Measurements from ENCODE around the gene ACP4. TPM values are rescaled to one million over a fixed set of nuclear protein-coding genes. Genes with fewer than 3 reads are reported as not detected.
A peak's percentile ranks its signal among the peaks of the same experiment; 100 is the strongest.
"Not testable (repeated sequence)": the region's sequence is repeated elsewhere in the genome, so short reads cannot be mapped to it uniquely, and the experiment has no call there.

The ACP4 gene
- total RNA-seq, 2 experiments from 2014 or later: not detected

DNA sequence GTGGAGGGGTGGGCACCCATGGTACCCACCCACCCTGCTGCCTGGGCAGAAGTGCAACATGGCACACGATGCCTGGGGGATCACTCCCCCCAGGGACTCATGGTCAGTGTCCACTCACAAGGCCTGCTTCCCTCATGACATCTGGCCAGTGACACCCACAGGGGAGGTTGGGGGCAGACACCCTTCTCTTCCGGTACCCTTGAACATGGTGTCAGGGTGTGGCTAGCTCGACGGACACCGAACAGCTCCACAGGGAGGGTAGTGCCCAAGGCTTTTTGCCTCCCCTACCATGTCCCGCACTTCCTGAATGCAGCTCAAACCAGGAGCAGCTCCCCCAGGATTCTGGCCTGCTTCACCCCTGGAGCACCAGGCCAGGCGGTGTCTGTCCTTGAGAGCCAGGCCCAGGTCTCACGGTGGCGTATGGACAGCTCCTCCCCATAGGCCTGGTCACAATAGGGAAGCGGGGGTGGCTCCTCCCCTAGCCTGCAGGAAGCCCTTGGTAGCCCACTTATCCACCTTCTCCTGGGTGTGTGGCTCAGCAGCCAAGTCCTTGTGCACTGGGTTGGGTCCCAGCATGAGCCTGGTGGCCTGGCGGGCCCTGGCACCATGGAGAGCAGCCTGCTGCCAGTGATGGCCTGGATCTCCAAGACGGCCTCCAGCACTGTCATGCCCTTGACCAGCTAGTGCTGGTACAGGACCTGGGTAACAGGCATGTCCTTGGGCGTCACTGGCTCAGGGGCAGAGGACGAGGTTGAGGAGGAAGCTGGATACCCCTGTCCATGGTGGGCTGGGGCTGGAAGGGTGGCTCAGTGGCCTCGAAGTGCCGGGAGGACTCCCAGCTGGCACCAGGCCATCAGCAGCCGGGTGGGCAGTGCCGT is 7.8 kb downstream of the ACP4 start:
- H3K27ac Mint-ChIP-seq: no peak overlapping the region

DNA sequence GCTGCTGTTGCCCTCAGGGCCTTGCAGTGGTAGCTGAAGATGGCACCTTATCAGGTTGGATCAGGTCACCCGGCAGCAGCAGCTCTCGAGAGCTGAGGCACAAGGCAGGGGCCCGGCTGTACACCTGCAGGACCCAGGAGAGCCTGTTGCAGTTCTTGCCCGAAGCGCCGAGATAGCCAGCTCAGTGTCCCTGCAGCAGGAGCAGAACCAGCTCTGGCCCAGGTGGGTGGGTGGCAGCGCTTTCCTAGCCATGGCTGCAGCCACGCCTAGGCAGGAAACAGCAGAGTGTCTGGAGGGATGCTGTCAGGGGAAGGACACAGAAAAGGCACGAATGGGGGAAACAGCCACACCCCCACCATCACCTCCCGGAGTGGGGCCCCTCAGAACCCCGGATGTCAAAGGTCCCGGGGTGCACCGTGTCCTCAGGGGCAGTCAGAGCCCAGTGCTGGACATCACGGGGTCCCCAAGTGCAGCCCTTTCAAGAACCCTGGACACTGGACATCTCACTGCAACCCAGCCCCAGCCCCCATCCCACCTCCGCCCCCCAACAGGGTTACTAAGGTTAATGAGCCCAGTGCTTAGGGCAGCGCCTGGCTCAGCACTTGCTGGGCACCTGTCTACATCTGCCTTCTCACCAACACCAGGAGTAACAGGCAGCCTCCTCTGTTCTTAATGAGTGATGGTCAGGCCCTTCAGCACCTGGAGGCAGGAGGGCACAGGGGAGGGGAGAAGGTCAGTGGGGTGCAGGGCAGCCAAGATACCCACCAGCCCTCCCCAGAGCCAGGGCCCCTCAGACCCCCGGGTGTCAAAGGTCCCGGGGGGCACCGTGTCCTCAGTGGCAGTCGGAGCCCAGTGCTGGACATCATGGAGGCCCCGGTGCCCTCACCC is 8.7 kb downstream of the ACP4 start:
- peaks cover 33% of the 10 kb centered on the region for H3K4me1 Mint-ChIP-seq
- no peaks in the 10 kb centered on the region for H3K27me3 Mint-ChIP-seq
- intact Hi-C loops (cut with DNase I, micrococcal nuclease): loop anchor here in 1 of 2 experiments (10.0 kb wide), 1 partner anchor 434 kb away; the partner anchor contains the start of gene NAPSA
- H3K36me3 Mint-ChIP-seq (ENCODE audit: low read depth): peaks cover 61% of the 10 kb centered on the region
- ChIA-PET POLR2A (interaction anchor here (0.6 kb wide), 1 partner anchor 96 kb away, joined by 5 read pairs; no protein-coding TSS in a partner anchor), CTCF (interaction anchor here (0.8 kb wide), 1 partner anchor 103 kb away, joined by 3 read pairs; no protein-coding TSS in a partner anchor)
- H3K4me3 Mint-ChIP-seq: no peak overlapping the region
- no peaks in the 10 kb centered on the region for H3K9me3 Mint-ChIP-seq (ENCODE audit: low read depth)
- ATAC-seq (no peak), DNase-seq (no peak)
- no peak overlapping the region for H3K27ac Mint-ChIP-seq

More for the DNA sequence above, 7.8 kb downstream of the ACP4 start:
- Mint-ChIP-seq H3K4me1 (peaks cover 27% of the 10 kb centered on the region), H3K9me3 (ENCODE audit: low read depth) (no peaks in the 10 kb centered on the region), H3K4me3 (no peak overlapping the region), H3K36me3 (ENCODE audit: low read depth) (peaks cover 52% of the 10 kb centered on the region), H3K27me3 (no peaks in the 10 kb centered on the region)
- ChIA-PET CTCF (interaction anchor here (0.6 to 0.9 kb wide), 3 partner anchors 37 to 481 kb away, joined by 3 to 4 read pairs (median 3); no protein-coding TSS in a partner anchor), POLR2A (interaction anchor here (0.6 to 1.1 kb wide), 2 partner anchors 73 to 95 kb away, joined by 3 to 5 read pairs; no protein-coding TSS in a partner anchor)
- no peak for DNase-seq
- intact Hi-C loops (cut with DNase I, micrococcal nuclease): loop anchor here in 1 of 2 experiments (10.0 kb wide), 1 partner anchor 433 kb away; the partner anchor contains the start of gene NAPSA
- no peak for ATAC-seq

DNA sequence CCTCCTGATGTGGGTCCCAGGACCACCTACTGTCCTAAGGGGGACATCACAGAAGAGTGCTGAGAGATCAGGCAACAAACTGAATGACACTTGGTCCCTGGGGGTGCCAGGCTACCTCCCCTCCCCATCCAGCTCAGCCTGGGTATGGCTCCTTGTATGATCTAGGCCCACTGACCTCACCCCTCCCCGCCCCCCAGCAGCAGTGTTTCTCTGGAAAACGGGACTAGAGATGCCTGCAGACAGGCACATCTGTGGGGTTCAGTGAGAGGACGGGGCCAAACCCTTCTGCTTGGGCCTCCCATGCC is 9.3 kb downstream of the ACP4 start:
- no peak overlapping the region for H3K4me3 Mint-ChIP-seq
- peaks cover 32% of the 10 kb centered on the region for H3K4me1 Mint-ChIP-seq
- no peak overlapping the region for H3K27ac Mint-ChIP-seq
- H3K36me3 Mint-ChIP-seq (ENCODE audit: low read depth): peaks cover 65% of the 10 kb centered on the region
- H3K9me3 Mint-ChIP-seq (ENCODE audit: low read depth): no peaks in the 10 kb centered on the region
- intact Hi-C loops (cut with DNase I, micrococcal nuclease): loop anchor here in 1 of 2 experiments (10.0 kb wide), 1 partner anchor 435 kb away; the partner anchor contains the start of gene NAPSA
- POLR2A ChIA-PET: no interaction called here
- CTCF ChIA-PET: no interaction called here
- ATAC-seq (no peak), DNase-seq (no peak)
- no peaks in the 10 kb centered on the region for H3K27me3 Mint-ChIP-seq

DNA sequence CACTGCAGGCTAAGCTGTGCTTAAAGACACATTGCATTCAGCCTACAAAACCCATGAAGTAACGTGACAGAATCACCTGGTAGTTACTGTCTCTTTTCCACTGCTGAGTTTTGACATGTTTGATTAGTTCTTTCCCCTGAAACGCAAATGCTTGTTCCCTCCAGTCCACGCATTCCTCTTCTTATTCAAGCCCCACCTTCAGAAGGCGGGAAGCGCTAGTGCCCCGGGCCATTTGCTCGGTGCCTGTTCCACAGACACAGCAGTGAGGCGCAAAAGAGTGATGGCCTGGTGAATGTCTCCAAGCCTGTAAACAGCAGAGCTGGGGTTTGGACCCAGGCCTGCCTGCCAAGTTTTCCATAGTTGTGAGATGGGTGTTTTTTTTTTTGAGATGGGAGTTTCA is 10.9 kb downstream of the ACP4 start:
- H3K27me3 Mint-ChIP-seq: no peaks in the 10 kb centered on the region
- H3K36me3 Mint-ChIP-seq (ENCODE audit: low read depth): peaks cover 65% of the 10 kb centered on the region
- intact Hi-C loops (cut with DNase I, micrococcal nuclease): loop anchor here in 1 of 2 experiments (5.0 kb wide), 1 partner anchor 444 kb away; no protein-coding TSS in a partner anchor
- H3K4me1 Mint-ChIP-seq: peaks cover 35% of the 10 kb centered on the region
- no peaks in the 10 kb centered on the region for H3K9me3 Mint-ChIP-seq (ENCODE audit: low read depth)
- CTCF ChIA-PET: interaction anchor here (1.1 to 1.2 kb wide), 2 partner anchors 18 to 131 kb away, joined by 3 to 4 read pairs; no protein-coding TSS in a partner anchor
- POLR2A ChIA-PET: interaction anchor here (0.6 to 0.7 kb wide), 3 partner anchors 16 to 783 kb away, joined by 3 to 5 read pairs (median 4); no protein-coding TSS in a partner anchor
- DNase-seq: no peak
- no peak for ATAC-seq
- H3K27ac Mint-ChIP-seq: peak overlapping the region; percentile 19
- peak overlapping the region; percentile 35 for H3K4me3 Mint-ChIP-seq

DNA sequence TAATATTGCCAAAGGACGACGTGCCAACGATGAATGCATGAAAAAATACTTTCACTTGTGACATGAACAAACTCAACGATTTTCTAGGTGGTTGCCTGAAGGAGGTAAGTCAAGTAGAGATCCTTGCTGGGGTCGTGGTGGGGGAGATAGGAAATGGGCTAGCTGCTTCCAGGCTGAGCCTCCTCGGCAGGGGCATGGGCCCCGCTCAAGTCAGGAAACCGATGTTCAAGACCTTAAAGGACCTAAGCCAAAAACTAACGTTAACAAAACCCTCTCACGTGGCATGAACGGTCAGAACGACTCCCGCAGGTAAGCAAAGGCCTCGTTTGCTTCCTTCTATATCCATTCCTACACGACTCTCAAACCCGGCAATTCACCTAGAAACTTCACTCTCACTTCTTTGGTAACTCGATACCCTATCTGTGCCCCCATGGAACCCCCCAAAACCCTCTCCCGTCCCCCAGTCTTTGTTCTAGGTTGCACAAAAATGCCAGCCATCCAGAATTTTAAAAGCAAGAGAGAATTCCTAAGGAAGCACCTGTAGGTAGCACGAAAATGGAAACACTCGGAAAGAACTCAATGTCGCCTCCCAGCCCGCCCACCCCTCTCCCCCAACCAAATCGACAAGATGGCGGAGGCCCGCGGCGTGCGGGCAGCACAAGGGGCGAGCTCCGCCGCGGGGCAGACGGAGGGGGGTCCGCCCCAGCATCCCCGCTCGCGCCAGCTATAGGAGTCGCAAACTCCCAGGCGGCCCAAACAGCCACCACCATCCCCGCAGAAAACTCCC is 13.6 kb downstream of the ACP4 start:
- intact Hi-C loops (cut with DNase I, micrococcal nuclease): loop anchor here (1.0 to 5.0 kb wide), 15 partner anchors 13 to 927 kb away; partner anchors contain the start of genes AKT1S1 (in 1 of the 2), CTU1 (in 1 of the 2), EMC10 (in 1 of the 2) and ETFB (in 1 of the 2)
- Mint-ChIP-seq H3K27me3 (no peaks in the 10 kb centered on the region), H3K4me3 (peak overlapping the region; percentile 96), H3K36me3 (ENCODE audit: low read depth) (peaks cover 53% of the 10 kb centered on the region), H3K9me3 (ENCODE audit: low read depth) (no peaks in the 10 kb centered on the region), H3K27ac (peak overlapping the region; percentile 98), H3K4me1 (peaks cover 35% of the 10 kb centered on the region)
- POLR2A ChIA-PET: interaction anchor here (0.6 to 2.9 kb wide), 8 partner anchors 12 to 293 kb away, joined by 3 to 13 read pairs (median 4); partner anchors contain the start of gene JOSD2
- DNase-seq: peak; percentile 59
- CTCF ChIA-PET: interaction anchor here (0.8 to 1.5 kb wide), 3 partner anchors 12 to 118 kb away, joined by 3 to 4 read pairs (median 4); no protein-coding TSS in a partner anchor
- ATAC-seq: peak; percentile 4

DNA sequence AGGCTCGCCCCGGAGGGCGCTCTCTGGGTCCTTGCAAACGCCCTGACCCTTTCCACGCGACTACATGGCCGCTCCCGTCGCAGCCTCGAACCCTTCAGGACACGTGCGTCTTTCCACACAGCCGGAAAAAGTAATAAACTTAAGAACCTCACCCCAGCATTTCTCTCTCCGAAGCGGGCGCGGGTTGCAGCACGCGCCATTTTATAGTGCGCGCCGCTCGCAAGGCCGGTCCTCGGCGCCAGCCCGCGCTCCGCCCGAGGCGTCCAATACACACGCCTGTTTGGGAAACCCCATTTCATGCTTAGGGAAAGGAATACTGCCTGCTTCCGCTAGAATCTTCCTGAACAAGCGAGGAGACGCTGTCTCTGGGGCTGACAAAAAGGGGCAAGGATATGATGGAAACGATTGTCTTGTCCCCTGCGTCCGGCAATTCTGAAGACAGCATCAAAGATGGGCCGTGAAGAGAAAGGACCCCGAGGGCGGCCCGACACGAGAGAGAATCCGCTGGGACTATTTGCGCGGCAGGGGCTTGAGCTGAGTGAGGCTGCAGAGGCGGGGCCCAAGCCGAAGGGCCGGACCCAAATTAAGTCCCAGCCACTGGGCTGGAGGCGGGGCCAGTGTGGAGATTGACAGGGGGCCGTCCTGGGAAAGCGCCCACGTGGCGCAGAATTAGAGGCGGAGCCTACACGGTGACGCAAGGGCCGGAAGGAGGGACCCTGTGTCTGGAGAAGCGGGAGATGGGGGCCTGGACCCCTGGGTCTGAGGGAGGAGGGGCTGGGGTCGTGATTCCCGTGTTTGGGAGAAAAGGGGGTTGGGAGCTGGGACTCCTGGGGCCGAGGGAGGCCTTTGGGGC is 14.4 kb downstream of the ACP4 start:
- ChIA-PET POLR2A (interaction anchor here (0.6 to 2.9 kb wide), 10 partner anchors 9 to 591 kb away, joined by 3 to 13 read pairs (median 4); partner anchors contain the start of gene JOSD2), CTCF (interaction anchor here (0.6 kb wide), 1 partner anchor 759 kb away, joined by 3 read pairs; no protein-coding TSS in a partner anchor)
- Mint-ChIP-seq H3K27me3 (no peaks in the 10 kb centered on the region), H3K4me1 (peaks cover 35% of the 10 kb centered on the region), H3K27ac (peak overlapping the region; percentile 98), H3K4me3 (peak overlapping the region; percentile 96), H3K36me3 (ENCODE audit: low read depth) (peaks cover 45% of the 10 kb centered on the region), H3K9me3 (ENCODE audit: low read depth) (no peaks in the 10 kb centered on the region)
- DNase-seq: peak; percentile 99
- peak; percentile 99 for ATAC-seq
- intact Hi-C loops (cut with DNase I, micrococcal nuclease): loop anchor here (1.0 to 5.0 kb wide), 16 partner anchors 13 to 928 kb away; partner anchors contain the start of genes AKT1S1 (in 1 of the 2), CTU1 (in 1 of the 2), EMC10 (in 1 of the 2) and ETFB (in 1 of the 2)

DNA sequence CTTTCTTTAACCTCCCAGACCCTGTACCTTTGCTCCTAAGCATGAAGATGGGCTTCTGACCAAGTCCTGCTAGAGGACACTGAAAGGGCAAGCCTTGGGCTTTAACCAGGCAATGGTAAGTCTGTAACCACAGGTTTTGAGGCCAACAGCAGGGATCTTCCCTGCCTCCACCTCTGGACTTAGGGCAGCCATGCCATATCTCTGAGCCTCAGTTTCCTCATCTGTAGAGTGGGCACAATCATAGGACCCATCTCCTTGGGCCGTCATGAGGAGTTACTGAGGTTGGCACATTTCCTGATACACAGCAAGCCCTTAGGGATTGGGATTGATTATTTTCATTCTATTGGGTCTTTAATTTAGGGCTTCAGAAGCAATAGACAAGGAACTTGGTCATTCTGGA is 18.6 kb downstream of the ACP4 start:
- ChIA-PET POLR2A (no interaction called here), CTCF (no interaction called here)
- Mint-ChIP-seq H3K36me3 (ENCODE audit: low read depth) (peaks cover 7% of the 10 kb centered on the region), H3K9me3 (ENCODE audit: low read depth) (no peaks in the 10 kb centered on the region), H3K27me3 (peaks cover 6% of the 10 kb centered on the region), H3K4me1 (peaks cover 9% of the 10 kb centered on the region), H3K27ac (no peak overlapping the region), H3K4me3 (no peak overlapping the region)
- no peak for DNase-seq
- no peak for ATAC-seq
- intact Hi-C loops (cut with DNase I, micrococcal nuclease): loop anchor here in 1 of 2 experiments (5.0 kb wide), 1 partner anchor 763 kb away; the partner anchor contains the start of gene ZNF175

DNA sequence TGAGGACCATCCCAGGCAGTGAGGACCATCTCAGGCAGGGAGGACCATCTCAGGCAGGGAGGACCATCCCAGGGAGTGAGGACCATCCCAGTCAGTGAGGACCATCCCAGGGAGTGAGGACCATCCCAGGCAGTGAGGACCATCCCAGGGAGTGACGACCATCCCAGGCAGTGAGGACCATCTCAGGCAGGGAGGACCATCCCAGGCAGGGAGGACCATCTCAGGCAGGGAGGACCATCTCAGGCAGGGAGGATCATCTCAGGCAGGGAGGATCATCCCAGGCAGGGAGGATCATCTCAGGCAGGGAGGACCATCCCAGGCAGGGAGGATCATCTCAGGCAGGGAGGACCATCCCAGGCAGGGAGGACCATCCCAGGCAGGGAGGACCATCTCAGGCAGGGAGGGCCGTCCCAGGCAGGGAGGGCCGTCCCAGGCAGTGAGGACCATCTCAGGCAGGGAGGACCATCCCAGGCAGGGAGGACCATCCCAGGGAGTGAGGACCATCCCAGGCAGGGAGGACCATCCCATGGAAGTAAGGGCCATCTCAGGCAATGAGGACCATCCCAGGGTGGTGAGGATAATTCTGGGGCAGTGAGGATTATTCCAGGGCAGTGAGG is 21.5 kb downstream of the ACP4 start:
- CTCF ChIA-PET; H3K27ac Mint-ChIP-seq; DNase-seq; POLR2A ChIA-PET; H3K4me3 Mint-ChIP-seq; H3K9me3 Mint-ChIP-seq (ENCODE audit: low read depth); H3K36me3 Mint-ChIP-seq (ENCODE audit: low read depth); H3K4me1 Mint-ChIP-seq; ATAC-seq: not testable (repeated sequence)
- peaks cover 19% of the 10 kb centered on the region for H3K27me3 Mint-ChIP-seq
- intact Hi-C loops (cut with DNase I, micrococcal nuclease): loop anchor here in 1 of 2 experiments (10.0 kb wide), 1 partner anchor 583 kb away; the partner anchor contains the start of gene C19orf84

DNA sequence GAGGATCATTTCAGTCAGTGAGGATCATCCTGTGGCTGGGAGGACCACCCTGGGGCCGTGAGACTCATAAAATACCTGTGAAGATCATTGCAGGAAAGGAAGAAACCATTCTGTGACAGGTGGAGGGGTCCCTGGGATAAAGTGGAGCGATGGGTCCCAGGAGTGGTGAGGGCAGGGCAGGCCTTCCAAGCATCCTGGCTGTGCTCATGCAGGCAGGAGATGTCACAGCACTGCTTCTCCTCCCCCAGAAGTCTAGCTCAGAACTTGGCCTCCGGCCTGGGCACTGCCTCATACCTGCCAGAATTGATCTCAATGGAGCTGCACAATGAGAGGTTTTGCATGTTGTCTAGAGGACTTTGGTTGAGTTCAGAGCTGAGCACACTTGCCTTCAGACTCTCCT is 22.3 kb downstream of the ACP4 start:
- ChIA-PET CTCF (no interaction called here), POLR2A (no interaction called here)
- intact Hi-C loops (cut with DNase I, micrococcal nuclease): loop anchor here in 1 of 2 experiments (10.0 kb wide), 1 partner anchor 582 kb away; the partner anchor contains the start of gene C19orf84
- H3K4me3 Mint-ChIP-seq: no peak overlapping the region
- peaks cover 13% of the 10 kb centered on the region for H3K4me1 Mint-ChIP-seq
- no peaks in the 10 kb centered on the region for H3K9me3 Mint-ChIP-seq (ENCODE audit: low read depth)
- ATAC-seq (no peak), DNase-seq (no peak)
- no peak overlapping the region for H3K27ac Mint-ChIP-seq
- peaks cover 23% of the 10 kb centered on the region for H3K27me3 Mint-ChIP-seq
- no peaks in the 10 kb centered on the region for H3K36me3 Mint-ChIP-seq (ENCODE audit: low read depth)
